K562 (cell line): ENCODE measurements around the gene FGF11. TPM values are rescaled to one million over a fixed set of nuclear protein-coding genes. Genes with fewer than 3 reads are reported as not detected.

Experiments used
- ATAC-seq: fragments of 200-7000 bp; cut with Tn5 transposase; 3 replicates; pipeline ENCODE4 v1.9.1; 2020; ENCODE audit warnings: moderate library complexity
- BruUV-seq: library from RNA; stranded (reverse); fragments of 400-500 nt; replicated peaks from 2 replicates; lab custom pipeline; 2021; lab: Mats Ljungman, UMichigan
- CTCF ChIA-PET: fragments of 300-600 bp; formaldehyde crosslinking; extraction: SDS; loops from one replicate; lab custom pipeline; 2021; ENCODE audit warnings: low intra/inter-chr PET ratio; lab: Yijun Ruan, JAX
- POLR2A ChIA-PET: fragments of 300-600, 350-650 bp; sonication (Branson Sonifier 250); formaldehyde crosslinking; extraction: SDS; loops from one replicate; lab custom pipeline; 2021; ENCODE audit warnings: antibody characterized with exemption, inconsistent platforms; lab: Yijun Ruan, JAX
- DNase-seq, 4 experiments: peaks; one replicate each; pipeline versions ENCODE4 v3.0.0 to v3.0.0-alpha.2; 2011 to 2018; ENCODE audit warnings: low spot score in 3 of 4, mixed read lengths in 3 of 4; ENCODE audit errors: extremely low read depth in 1 of 4
- FAIRE-seq: peaks from 2 replicates; lab custom pipeline; 2011; peaks lifted over from hg19 to GRCh38; lab: Jason Lieb, UNC
- H2AFZ ChIP-seq: 2 replicates; pipeline ENCODE4 v1.6.0; 2011; ENCODE audit warnings: low read depth, low read length, control low read depth, inconsistent platforms
- H3K27ac ChIP-seq: fragments of 200-600 bp; 3 replicates; pipeline ENCODE4 v1.8.0; 2011; ENCODE audit warnings: low read depth, mild to moderate bottlenecking, control low read depth, inconsistent platforms, low read length, moderate library complexity, mixed read lengths; ENCODE audit errors: extremely low read depth
- H3K27me3 ChIP-seq, 2 experiments: fragments of 300-600 bp in 1 of 2; 2 replicates in 1 of 2; 3 replicates in 1 of 2; pipeline versions ENCODE4 v1.6.0 to v1.8.0; 2011; ENCODE audit warnings: inconsistent platforms in 2 of 2, low read length in 2 of 2, mild to moderate bottlenecking in 1 of 2, mixed read lengths in 1 of 2, moderate library complexity in 1 of 2; ENCODE audit not compliant: control insufficient read depth in 2 of 2, insufficient read depth in 2 of 2
- H3K36me3 ChIP-seq: fragments of 300-600 bp; 3 replicates; pipeline ENCODE4 v1.8.0; 2011; ENCODE audit warnings: mild to moderate bottlenecking, low read length, inconsistent platforms; ENCODE audit not compliant: control insufficient read depth, insufficient read depth
- H3K4me1 ChIP-seq, 2 experiments: fragments of 200-600 bp in 1 of 2; replicated peaks in 1 of 2; 2 replicates in 1 of 2; 3 replicates in 1 of 2; pipeline versions ENCODE4 v1.5.1 to v1.8.0; 2011; ENCODE audit warnings: inconsistent platforms in 2 of 2, low read length in 2 of 2, mild to moderate bottlenecking in 1 of 2, mixed read lengths in 1 of 2, moderate library complexity in 1 of 2; ENCODE audit not compliant: control insufficient read depth in 2 of 2, insufficient read depth in 2 of 2
- H3K4me2 ChIP-seq: 2 replicates; pipeline ENCODE4 v1.6.1; 2011; ENCODE audit warnings: low read length, control low read depth, inconsistent platforms, mixed read lengths; ENCODE audit not compliant: insufficient read depth
- H3K4me3 ChIP-seq: fragments of 200-600 bp; sonication (generic), shearing (Covaris generic); 2 replicates; pipeline ENCODE4 v1.5.1; 2016; ENCODE audit warnings: control low read depth, inconsistent platforms
- H3K79me2 ChIP-seq: fragments of 200-600 bp; 3 replicates; pipeline ENCODE4 v1.8.0; 2011; ENCODE audit warnings: low read length, inconsistent platforms; ENCODE audit not compliant: control insufficient read depth, insufficient read depth
- H3K9ac ChIP-seq, 2 experiments: 2 replicates each; pipeline versions ENCODE4 v1.6.0 to v1.6.1; 2011; ENCODE audit warnings: low read depth in 2 of 2, low read length in 2 of 2, control low read depth in 1 of 2, inconsistent platforms in 1 of 2, mild to moderate bottlenecking in 1 of 2, mixed read lengths in 1 of 2; ENCODE audit not compliant: insufficient read depth in 1 of 2
- H3K9me1 ChIP-seq: one replicate; pipeline ENCODE4 v1.6.0; 2011; ENCODE audit warnings: inconsistent platforms, mild to moderate bottlenecking, low read length, moderate library complexity; ENCODE audit not compliant: control insufficient read depth, insufficient read depth
- H3K9me3 ChIP-seq: replicated peaks from 2 replicates; pipeline ENCODE4 v1.5.1; 2011; ENCODE audit warnings: low read depth, low read length, inconsistent platforms; ENCODE audit not compliant: control insufficient read depth, insufficient read depth
- H4K20me1 ChIP-seq: replicated peaks from 2 replicates; pipeline ENCODE4 v1.6.1; 2011; ENCODE audit warnings: low read length, inconsistent platforms, mixed read lengths; ENCODE audit not compliant: control insufficient read depth, insufficient read depth
- ARNT ChIP-seq, 2 experiments: fragments of 450-650 bp; IDR thresholded peaks; 2 replicates each; pipeline ENCODE4 v1.6.1; 2016; ENCODE audit warnings: mild to moderate bottlenecking in 1 of 2
- ZNF224 ChIP-seq: sonication (generic); formaldehyde crosslinking; IDR thresholded peaks from 2 replicates; pipeline ENCODE4 v1.8.0; 2022; ENCODE audit warnings: mild to moderate bottlenecking, missing genetic modification reagents
- WGBS: fragments of 100-300 bp; shearing (Covaris generic); methylation state at CpG from one replicate; pipeline ENCODE4 v1.1.6; 2016; ENCODE audit warnings: low coverage, mixed read lengths; ENCODE audit not compliant: insufficient coverage; ENCODE audit errors: missing lambda C conversion rate; 5-methylcytosine and 5-hydroxymethylcytosine counted together
- in situ Hi-C: fragments of 300-500 bp; cut with MboI; formaldehyde crosslinking; loops from 4 replicates; pipeline ENCODE4 v1.15.0; 2018; ENCODE audit warnings: inconsistent platforms, mixed read lengths
- intact Hi-C: fragments of 100-400 bp; cut with micrococcal nuclease; formaldehyde crosslinking; loops from 2 replicates; pipeline ENCODE4 v1.14.2; 2022
- polyA plus RNA-seq, 8 experiments: library from polyadenylated mRNA; depleted of rRNA in 4 of 8; stranded (reverse) in 5 of 8; unstranded in 3 of 8; fragments of >200 nt; fragmentation: Nextera tagmentation in 2 of 8; fragmentation: Illumina TruSeq in 1 of 8; extraction: Ambion mirVana in 2 of 8; extraction: Trizol in 1 of 8; gene quantifications; 2 replicates each; pipeline versions ENCODE4 v1.2.1 to v1.2.3, GENCODE V29; 2011 to 2014; ENCODE audit warnings: inconsistent platforms in 1 of 8, missing spikeins in 1 of 8
- total RNA-seq, 7 experiments: library from RNA; depleted of rRNA in 6 of 7; stranded (reverse); fragments of >200 nt in 6 of 7; fragmentation: Illumina TruSeq in 2 of 7; extraction: Trizol in 2 of 7; gene quantifications; 2 replicates each; pipeline versions ENCODE4 v1.2.1 to v1.2.3, GENCODE V29; 2011 to 2021; ENCODE audit warnings: low replicate concordance in 1 of 7

The FGF11 gene
- total and polyA plus RNA-seq, 9 of the 15 experiments (the other 6 are each of a cell fraction or from before 2014, with no cell fraction given) = 1.2 to 7.5 (median 3.0) TPM

DNA sequence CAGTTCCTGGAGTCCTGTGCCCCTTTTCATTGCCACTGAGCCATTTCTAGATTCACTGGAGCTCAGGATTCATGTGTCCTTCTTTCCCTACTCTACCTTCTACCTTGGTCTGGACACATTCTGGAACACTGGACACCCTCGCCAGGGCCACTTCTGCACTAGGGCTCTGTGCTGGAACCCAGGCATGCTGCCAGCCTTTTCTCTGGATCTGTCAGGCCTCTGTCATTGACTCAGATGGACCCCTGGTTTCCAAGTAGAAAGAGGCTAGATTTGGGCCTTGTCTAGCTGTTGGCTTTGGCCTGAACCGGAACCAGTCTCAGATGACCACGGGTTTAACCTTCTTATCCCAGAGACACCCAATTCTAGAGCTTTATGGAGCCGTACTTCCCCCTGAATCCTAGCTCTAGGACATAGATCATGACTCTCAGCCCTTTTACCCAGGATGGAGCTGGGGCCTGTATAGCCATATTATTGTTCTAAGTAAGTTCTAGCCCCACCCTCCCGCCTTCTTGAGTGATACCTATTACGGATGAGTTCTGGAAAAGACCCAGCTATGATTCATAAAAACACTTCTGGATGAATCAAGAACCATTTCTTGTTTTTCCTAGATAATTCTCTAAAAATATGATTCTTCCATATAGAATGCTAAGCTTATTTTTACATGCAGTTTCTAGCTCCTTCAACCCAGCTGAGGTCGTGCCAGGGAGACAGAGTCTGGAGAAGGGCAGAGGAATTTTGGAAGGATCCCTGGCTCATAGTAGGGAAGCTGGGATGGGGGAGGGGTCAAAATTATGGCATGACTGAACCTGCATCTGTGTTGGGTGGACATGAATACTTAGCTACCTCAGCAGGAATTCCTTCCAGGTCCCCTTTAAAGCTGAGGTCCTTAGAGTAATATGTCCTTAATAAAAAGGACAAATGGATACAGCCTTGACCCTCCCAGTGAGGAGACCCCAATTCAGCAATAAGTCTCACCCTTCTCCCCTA lies 4.5 kb downstream of the FGF11 start:
- Histone ChIP-seq H3K4me3 (no peak overlapping the region), H3K27ac (no peak overlapping the region), H3K9me1 (peaks cover 3% of the 10 kb centered on the region), H3K27me3 (no peaks in the 10 kb centered on the region), H3K36me3 (no peaks in the 10 kb centered on the region), H2AFZ (no peak overlapping the region), H3K9me3 (no peaks in the 10 kb centered on the region), H3K4me1 (peaks cover 15 to 56% of the 10 kb centered on the region in 2 experiments; a peak in 4 of 5 replicates), H3K79me2 (no peaks in the 10 kb centered on the region), H3K4me2 (no peak overlapping the region), H3K9ac (no peak overlapping the region; a peak in 1 of 4 replicates), H4K20me1 (no peaks in the 10 kb centered on the region)
- FAIRE-seq (no peak), ATAC-seq (no peak), DNase-seq (no peak)
- no TSS peak for BruUV-seq
- WGBS = 75% methylated on average over 6 of the region's 7 CpGs
- intact Hi-C loops = no loop called here
- POLR2A ChIA-PET = interaction anchor here (0.6 to 1.7 kb wide), 7 partner anchors 8 to 53 kb away, joined by 3 to 7 read pairs (median 3); partner anchors contain the start of genes POLR2A and TMEM102
- TF ChIP-seq ARNT (IDR thresholded peaks at IDR 0.05) (0 out of 4 replicates have a peak, but pooled peaks of 1 of the 2 experiments have one; percentile 60), ZNF224 (CRISPR knock-in tag) (no peak)
- in situ Hi-C loops = no loop called here
- CTCF ChIA-PET = interaction anchor here (0.6 kb wide), 1 partner anchor 224 kb away, joined by 3 read pairs; no protein-coding TSS in a partner anchor
